Astrocyte (in vitro differentiated cells and primary cell): ENCODE data around the gene CD2.

Source experiments
- EZH2 ChIP-seq: IDR thresholded peaks from 2 replicates; pipeline ENCODE4 v1.6.1; 2012; ENCODE audit warnings: mild to moderate bottlenecking, low read length, inconsistent platforms; ENCODE audit not compliant: insufficient read depth
- TF ChIP-seq, protein P1 (sequence below): IDR thresholded peaks from 2 replicates; pipeline ENCODE4 v1.5.1; 2011; ENCODE audit warnings: low read depth, mild to moderate bottlenecking, inconsistent platforms, low read length, moderate library complexity; ENCODE audit not compliant: insufficient read depth

DNA sequence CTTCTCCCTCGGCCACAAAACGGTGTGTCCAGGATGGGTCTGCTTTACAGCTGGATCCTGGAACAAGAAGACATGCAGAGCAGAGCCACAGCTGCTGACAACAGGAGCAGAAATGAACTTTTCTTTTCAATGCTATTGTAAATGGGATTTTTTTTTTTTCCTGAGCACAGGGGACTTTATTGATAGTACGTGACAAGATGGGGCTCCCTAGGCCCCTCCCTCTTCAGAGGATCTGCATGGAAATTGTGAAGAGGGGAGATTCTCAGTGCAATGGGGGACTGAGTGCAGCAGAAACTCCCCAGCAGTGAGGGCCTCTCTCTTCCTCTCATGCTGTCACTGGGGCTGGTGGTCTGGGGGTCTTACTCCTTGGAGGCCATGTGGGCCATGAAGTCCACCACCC is 40.8 kb upstream of the CD2 start:
- TF ChIP-seq EZH2: no peak
- TF ChIP-seq, protein P1, sequence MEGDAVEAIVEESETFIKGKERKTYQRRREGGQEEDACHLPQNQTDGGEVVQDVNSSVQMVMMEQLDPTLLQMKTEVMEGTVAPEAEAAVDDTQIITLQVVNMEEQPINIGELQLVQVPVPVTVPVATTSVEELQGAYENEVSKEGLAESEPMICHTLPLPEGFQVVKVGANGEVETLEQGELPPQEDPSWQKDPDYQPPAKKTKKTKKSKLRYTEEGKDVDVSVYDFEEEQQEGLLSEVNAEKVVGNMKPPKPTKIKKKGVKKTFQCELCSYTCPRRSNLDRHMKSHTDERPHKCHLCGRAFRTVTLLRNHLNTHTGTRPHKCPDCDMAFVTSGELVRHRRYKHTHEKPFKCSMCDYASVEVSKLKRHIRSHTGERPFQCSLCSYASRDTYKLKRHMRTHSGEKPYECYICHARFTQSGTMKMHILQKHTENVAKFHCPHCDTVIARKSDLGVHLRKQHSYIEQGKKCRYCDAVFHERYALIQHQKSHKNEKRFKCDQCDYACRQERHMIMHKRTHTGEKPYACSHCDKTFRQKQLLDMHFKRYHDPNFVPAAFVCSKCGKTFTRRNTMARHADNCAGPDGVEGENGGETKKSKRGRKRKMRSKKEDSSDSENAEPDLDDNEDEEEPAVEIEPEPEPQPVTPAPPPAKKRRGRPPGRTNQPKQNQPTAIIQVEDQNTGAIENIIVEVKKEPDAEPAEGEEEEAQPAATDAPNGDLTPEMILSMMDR: no peak
